ENCODE measurements around the gene TCP11X2.
"Not testable (repeated sequence)": the region's sequence is repeated elsewhere in the genome, so short reads cannot be mapped to it uniquely, and the experiment has no call there.

DNA sequence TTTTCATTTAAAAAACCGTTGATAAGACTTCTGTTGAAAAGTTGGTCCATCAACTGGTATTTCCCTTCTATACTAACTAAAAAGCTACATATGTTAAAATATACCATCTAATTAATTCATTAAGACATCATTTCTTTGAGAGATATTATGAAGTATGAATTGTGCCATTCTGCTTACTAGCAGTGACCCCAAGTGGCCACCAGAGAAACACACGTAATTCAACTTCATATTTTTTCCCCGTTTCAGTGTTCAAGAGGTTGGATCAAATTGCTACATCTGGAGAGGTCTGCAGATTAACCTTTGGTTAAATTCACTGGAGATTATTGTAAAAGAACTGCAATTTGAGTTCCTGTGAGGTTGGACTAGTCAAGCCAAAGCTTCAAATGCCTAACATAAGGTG lies 1.4 kb downstream of the TCP11X2 start:
- TF ChIP-seq, protein P1, sequence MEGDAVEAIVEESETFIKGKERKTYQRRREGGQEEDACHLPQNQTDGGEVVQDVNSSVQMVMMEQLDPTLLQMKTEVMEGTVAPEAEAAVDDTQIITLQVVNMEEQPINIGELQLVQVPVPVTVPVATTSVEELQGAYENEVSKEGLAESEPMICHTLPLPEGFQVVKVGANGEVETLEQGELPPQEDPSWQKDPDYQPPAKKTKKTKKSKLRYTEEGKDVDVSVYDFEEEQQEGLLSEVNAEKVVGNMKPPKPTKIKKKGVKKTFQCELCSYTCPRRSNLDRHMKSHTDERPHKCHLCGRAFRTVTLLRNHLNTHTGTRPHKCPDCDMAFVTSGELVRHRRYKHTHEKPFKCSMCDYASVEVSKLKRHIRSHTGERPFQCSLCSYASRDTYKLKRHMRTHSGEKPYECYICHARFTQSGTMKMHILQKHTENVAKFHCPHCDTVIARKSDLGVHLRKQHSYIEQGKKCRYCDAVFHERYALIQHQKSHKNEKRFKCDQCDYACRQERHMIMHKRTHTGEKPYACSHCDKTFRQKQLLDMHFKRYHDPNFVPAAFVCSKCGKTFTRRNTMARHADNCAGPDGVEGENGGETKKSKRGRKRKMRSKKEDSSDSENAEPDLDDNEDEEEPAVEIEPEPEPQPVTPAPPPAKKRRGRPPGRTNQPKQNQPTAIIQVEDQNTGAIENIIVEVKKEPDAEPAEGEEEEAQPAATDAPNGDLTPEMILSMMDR (IDR thresholded peaks at IDR 0.05; ENCODE audit: low read depth, low read length), result not testable (repeated sequence)
- not testable (repeated sequence) for TF ChIP-seq EZH2phosphoT487 (IDR thresholded peaks at IDR 0.05; ENCODE audit: low read depth)
